Measurements from ENCODE around the gene PPP3CA.

The PPP3CA gene

DNA sequence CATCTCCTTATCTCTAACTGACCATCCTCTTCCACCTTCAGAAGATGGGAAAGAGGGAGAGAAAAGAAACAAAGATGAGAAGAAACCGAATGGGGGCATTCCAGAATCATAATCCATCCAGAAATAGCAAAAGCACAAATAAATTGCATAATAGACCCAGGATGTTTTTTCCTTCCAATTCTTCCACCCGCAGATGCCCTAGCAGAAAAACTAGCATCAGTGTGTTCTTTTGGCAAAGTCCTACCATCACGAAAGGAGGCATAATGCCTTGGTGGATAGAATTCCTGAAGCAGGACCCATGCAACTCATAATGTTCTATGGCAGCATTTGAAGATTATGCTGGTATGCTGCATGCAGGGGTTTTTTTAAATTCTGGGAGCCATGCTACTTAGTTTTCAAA lies 279.2 kb downstream of the PPP3CA start:
- TF ChIP-seq, protein P1, sequence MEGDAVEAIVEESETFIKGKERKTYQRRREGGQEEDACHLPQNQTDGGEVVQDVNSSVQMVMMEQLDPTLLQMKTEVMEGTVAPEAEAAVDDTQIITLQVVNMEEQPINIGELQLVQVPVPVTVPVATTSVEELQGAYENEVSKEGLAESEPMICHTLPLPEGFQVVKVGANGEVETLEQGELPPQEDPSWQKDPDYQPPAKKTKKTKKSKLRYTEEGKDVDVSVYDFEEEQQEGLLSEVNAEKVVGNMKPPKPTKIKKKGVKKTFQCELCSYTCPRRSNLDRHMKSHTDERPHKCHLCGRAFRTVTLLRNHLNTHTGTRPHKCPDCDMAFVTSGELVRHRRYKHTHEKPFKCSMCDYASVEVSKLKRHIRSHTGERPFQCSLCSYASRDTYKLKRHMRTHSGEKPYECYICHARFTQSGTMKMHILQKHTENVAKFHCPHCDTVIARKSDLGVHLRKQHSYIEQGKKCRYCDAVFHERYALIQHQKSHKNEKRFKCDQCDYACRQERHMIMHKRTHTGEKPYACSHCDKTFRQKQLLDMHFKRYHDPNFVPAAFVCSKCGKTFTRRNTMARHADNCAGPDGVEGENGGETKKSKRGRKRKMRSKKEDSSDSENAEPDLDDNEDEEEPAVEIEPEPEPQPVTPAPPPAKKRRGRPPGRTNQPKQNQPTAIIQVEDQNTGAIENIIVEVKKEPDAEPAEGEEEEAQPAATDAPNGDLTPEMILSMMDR (IDR thresholded peaks at IDR 0.05): no peak
- Mint-ChIP-seq H3K36me3 (ENCODE audit: low read depth) (no peaks in the 10 kb centered on the region), H3K4me3 (no peak overlapping the region), H3K27me3 (ENCODE audit: low read depth, poor library complexity) (no peaks in the 10 kb centered on the region), H3K4me1 (no peaks in the 10 kb centered on the region), H3K9me3 (no peaks in the 10 kb centered on the region), H3K27ac (no peak overlapping the region)
- no peak for DNase-seq

DNA sequence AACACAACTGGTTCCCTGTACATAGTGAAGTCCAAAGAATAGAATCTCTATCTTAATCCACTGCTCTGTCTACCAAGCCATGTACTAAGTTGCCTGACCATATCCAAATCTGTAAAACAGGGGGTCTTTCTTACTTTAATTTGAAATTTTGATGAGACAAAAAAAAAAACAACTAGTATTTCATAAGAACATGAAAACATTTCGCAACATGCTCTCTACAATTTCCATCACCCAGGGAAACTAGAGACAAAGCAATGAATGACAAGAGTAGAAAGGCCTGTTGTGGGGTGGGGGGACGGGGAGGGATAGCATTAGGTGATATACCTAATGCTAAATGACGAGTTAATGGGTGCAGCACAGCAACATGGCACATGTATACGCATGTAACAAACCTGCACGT lies 279.9 kb downstream of the PPP3CA start:
- H3K36me3 Mint-ChIP-seq (ENCODE audit: low read depth): no peaks in the 10 kb centered on the region
- no peak overlapping the region for H3K4me3 Mint-ChIP-seq
- no peaks in the 10 kb centered on the region for H3K4me1 Mint-ChIP-seq
- no peak for DNase-seq
- TF ChIP-seq, protein P1 (IDR thresholded peaks at IDR 0.05): no peak
- H3K27me3 Mint-ChIP-seq (ENCODE audit: low read depth, poor library complexity): no peaks in the 10 kb centered on the region
- H3K9me3 Mint-ChIP-seq: no peaks in the 10 kb centered on the region
- no peak overlapping the region for H3K27ac Mint-ChIP-seq

DNA sequence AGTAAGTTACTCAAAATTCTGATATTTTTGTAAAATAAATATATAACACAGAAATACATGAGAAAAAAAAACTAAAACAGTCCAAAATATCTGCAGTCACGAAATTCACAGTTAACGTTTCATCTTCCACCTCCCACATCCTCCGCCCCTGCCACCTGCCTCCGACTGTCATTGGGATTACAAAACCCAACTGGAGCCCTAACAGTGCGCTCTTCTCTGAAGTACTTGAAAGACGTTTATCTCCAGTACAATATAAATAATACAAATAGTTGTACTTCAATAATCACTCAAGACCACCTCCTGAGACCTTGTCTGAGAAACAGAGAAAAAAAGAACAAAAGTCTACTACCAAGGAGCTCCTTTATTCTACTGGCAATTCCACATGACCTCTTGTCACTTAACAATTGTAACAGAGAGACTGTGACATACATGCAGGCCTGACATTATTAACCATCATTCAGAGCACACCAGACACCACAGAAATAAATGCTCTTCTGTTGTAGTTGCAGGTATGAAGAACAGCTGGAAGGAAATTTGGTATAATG lies 280.6 kb downstream of the PPP3CA start:
- TF ChIP-seq, protein P1 (IDR thresholded peaks at IDR 0.05): no peak
- no peaks in the 10 kb centered on the region for H3K9me3 Mint-ChIP-seq
- no peaks in the 10 kb centered on the region for H3K4me1 Mint-ChIP-seq
- H3K36me3 Mint-ChIP-seq (ENCODE audit: low read depth): no peaks in the 10 kb centered on the region
- no peak overlapping the region for H3K27ac Mint-ChIP-seq
- DNase-seq: no peak
- no peaks in the 10 kb centered on the region for H3K27me3 Mint-ChIP-seq (ENCODE audit: low read depth, poor library complexity)
- no peak overlapping the region for H3K4me3 Mint-ChIP-seq

DNA sequence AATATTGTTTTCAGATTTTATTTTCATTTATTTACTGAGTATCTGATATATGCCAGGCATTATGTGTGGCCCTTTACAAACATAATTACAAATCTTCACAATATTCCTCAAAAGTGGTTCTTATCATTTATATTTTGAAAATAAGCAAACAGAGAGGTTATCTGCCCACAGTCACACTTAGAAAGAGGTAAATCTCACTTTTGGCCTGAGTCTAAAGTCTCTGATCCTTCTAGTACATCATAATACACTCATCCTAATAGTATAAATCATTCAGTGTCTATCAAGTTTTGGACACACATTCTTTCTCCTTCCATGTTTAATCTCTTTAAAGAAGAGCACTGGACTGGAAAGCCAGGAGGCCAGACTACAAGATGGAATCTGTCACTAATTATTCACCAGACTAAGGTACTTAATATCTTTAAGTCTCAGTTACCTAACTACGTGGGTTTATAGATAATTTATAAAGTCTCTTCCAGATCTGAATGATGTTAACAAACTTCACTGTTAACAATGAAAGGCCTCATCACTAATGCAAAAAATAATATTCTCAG lies 281.3 kb downstream of the PPP3CA start:
- no peak for DNase-seq
- Mint-ChIP-seq H3K4me1 (no peaks in the 10 kb centered on the region), H3K36me3 (ENCODE audit: low read depth) (no peaks in the 10 kb centered on the region), H3K9me3 (no peaks in the 10 kb centered on the region), H3K4me3 (no peak overlapping the region), H3K27me3 (ENCODE audit: low read depth, poor library complexity) (no peaks in the 10 kb centered on the region), H3K27ac (no peak overlapping the region)
- TF ChIP-seq, protein P1 (IDR thresholded peaks at IDR 0.05): no peak

DNA sequence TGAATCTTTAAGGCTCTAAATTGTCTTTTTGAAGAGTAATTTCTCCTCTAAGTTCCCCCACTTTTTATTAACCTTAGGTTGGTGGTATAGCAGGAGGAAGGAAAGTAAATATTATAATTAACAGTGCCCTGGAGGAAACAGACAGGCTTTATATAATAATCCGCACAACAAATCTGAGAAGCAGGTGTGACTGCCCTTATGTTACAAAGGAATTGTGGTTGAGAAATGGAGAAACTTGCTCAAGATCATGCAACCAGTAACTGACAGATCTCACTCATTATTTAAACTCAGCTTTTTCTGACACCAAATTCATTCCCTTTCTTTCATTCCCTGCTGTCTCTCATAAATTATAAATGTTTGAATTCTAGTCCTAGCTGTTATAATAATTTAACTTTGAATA lies 282.0 kb downstream of the PPP3CA start:
- TF ChIP-seq, protein P1 (IDR thresholded peaks at IDR 0.05): no peak
- H3K27me3 Mint-ChIP-seq (ENCODE audit: low read depth, poor library complexity): no peaks in the 10 kb centered on the region
- H3K27ac Mint-ChIP-seq: no peak overlapping the region
- DNase-seq: no peak
- H3K4me1 Mint-ChIP-seq: no peaks in the 10 kb centered on the region
- H3K4me3 Mint-ChIP-seq: no peak overlapping the region
- no peaks in the 10 kb centered on the region for H3K36me3 Mint-ChIP-seq (ENCODE audit: low read depth)
- no peaks in the 10 kb centered on the region for H3K9me3 Mint-ChIP-seq

DNA sequence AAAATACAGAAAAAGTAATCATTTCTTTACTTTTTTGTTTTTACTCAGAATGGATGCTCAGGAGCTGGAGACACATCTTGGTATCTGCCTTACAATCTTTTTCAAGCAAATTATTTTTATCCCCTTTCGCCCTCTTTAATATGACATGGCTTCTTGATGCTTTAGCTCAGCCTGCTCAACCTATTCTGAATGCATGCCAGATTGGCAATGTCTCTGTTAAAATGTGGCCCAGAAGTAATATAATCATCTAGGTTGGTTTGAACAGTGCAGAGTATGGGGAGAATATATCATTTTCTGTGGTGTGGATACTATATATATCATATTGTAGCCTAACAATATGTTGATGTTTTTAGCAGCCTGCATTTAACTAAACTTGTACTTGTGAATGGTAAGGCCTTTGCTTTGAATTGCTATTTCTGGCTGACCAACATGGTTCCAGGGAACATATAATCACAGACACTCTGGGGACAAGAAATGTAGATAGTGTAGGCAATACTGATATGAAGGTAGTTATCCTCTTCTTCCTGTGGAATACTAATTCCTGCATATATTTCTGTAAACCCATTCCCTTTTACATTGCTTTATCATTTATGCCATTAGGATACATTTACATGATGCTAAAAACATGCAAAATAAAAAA lies 282.7 kb downstream of the PPP3CA start:
- TF ChIP-seq, protein P1 (IDR thresholded peaks at IDR 0.05): no peak
- Mint-ChIP-seq H3K27me3 (ENCODE audit: low read depth, poor library complexity) (no peaks in the 10 kb centered on the region), H3K36me3 (ENCODE audit: low read depth) (no peaks in the 10 kb centered on the region), H3K27ac (no peak overlapping the region), H3K9me3 (no peaks in the 10 kb centered on the region), H3K4me1 (no peaks in the 10 kb centered on the region), H3K4me3 (no peak overlapping the region)
- no peak for DNase-seq
